Stimulated activated CD8-positive, alpha-beta memory T cell treated with anti-CD3 and anti-CD28 coated beads, Interleukin-12 subunit alpha, Interleukin-12 subunit beta, amount 100 ng/mL, for 4 hours (primary cell): ENCODE results near the gene BBX.
"Not testable (repeated sequence)": the region's sequence is repeated elsewhere in the genome, so short reads cannot be mapped to it uniquely, and the experiment has no call there.

ENCODE experiments used
- DNase-seq: peaks from one replicate; pipeline ENCODE4 v3.0.0-alpha.2; 2020; ENCODE audit warnings: low read depth

Gene BBX

DNA sequence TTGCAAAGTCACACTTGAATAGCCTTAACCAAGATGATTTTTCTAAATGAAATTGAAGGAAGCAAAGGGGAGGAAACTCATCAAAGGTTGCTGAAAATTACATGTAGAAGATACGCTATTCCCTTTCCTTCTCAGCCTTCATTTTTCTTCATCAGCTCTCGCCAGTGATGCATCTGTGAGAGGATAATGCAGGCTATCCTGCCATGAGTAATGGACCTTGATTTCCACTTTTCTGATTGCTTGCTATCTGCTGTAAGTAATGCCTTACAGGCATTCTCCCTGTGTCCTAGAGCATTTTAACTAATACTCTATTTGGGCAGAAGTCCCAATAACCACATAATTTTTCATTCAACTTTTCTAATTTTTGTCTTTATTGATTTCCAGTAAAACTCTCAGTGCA is 162.6 kb downstream of the BBX start:
- no peak for DNase-seq

DNA sequence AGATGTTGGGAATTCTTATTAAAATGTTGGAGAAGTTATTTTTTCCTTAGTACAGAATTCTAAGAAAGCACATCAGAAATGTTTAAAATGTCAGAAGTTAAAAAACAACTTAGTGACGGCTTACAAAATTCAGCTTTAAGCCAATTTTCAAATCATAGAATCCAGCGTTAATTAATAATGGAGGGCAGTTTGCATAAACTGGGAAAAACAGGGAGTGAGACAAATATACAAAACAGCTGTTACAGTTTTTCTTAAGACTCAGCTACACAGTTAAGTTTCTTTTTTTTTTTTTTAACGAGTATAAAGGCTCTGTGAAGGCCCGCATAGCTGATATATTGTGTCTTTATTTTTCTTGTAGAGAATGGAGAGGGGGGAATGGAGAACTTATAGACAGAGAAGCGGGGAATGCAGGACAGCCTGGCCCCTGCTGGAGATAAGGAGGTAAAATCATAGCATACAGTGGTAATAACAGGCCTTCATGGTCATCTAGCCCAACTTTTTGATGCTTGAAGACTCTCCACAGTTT is 164.4 kb downstream of the BBX start:
- DNase-seq = no peak

DNA sequence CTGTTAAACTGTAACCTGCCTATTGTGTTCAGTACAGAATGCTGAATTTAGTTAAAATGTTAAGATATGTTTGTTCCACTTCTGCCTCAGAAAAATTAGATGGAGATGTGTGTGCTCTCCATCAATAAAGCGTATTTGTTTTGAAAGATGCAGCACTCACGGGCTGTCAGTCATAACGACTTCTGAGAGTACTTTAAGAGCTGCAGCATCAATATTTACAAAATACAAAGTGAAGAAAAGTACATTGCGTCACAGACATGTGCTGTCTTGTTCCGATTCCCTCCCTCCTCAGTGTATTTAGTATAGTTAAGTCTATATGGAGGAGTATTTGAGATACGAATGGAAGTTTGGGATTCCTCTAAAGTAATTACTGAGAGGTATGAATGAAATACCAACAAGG is 166.6 kb downstream of the BBX start:
- no peak for DNase-seq

DNA sequence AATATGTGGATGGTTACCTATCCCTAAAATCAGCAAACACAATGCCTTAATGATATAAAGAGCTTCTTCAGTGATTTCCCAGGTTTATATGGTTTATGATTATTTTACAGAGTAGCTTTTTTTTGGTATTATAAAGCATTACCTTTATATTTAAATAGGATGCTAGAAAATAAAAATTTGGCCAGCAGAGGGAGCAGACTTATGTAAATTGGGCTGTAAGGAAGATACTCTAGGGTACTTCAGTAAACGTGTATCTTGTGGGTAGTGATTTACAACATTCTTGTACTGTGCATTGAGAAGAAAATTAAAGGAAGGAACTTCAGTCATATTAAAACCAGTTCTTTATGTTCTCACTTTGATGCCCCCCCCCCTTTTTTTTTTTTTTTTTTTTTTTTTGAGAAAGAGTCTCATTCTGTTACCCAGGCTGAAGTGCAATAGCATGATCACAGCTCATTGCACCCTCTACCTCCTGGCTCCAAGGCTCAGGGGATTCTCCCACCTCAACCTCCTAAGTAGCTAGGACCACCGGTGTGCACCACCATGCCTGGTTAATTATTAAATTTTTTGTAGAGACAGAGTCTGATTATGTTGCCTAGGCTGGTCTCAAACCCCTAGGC is 167.9 kb downstream of the BBX start:
- DNase-seq = no peak

DNA sequence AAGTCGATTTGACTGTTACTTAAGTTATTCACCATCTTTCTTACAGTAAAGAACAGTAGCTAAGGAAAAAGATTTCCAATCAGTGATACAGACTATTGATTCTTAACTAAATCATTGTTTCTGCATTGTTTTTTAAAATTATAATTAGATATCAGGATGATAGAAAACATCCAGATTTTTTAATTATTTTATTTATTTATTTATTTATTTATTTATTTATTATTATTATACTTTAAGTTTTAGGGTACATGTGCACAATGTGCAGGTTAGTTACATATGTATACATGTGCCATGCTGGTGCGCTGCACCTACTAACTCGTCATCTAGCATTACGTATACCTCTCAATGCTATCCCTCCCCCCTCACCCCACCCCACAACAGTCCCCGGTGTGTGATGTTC is 169.2 kb downstream of the BBX start:
- DNase-seq = not testable (repeated sequence)

DNA sequence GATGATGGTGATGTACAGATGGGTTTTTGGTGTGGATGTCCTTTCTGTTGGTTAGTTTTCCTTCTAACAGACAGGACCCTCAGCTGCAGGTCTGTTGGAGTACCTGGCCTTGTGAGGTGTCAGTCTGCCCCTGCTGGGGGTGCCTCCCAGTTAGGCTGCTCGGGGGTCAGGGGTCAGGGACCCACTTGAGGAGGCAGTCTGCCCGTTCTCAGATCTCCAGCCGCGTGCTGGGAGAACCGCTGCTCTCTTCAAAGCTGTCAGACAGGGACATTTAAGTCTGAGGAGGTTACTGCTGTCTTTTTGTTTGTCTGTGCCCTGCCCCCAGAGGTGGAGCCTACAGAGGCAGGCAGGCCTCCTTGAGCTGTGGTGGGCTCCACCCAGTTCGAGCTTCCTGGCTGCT is 174.6 kb downstream of the BBX start:
- DNase-seq = not testable (repeated sequence)

DNA sequence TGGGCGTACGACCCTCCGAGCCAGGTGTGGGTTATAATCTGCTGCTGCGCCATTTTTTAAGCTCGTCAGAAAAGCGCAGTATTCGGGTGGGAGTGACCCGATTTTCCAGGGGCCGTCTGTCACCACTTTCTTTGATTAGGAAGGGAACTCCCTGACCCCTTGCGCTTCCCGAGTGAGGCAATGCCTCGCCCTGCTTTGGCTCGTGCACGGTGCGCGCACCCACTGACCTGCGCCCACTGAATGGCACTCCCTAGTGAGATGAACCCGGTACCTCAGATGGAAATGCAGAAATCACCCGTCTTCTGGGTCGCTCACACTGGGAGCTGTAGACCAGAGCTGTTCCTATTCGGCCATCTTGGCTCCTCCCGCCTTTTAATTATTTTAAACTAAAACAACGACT is 175.1 kb downstream of the BBX start:
- not testable (repeated sequence) for DNase-seq

DNA sequence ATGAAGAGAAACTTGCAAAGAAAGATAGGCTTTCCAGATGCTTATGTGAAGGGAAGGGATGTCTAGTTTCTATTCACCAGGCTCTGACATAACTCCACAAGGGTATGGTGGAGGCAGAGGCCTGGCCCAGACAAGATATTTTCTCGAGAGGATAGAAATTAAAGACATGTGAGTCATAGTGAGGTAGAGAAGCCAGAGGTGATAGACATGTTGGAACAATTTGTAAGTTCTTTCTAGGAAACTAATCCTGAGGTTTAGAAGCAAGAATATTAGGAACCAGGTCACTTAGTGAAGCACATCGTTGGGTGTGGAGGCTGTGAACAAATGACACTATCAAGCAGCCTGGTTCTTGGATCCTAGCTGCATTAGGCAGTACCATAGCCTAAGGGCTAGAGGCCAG is 176.9 kb downstream of the BBX start:
- DNase-seq = no peak

DNA sequence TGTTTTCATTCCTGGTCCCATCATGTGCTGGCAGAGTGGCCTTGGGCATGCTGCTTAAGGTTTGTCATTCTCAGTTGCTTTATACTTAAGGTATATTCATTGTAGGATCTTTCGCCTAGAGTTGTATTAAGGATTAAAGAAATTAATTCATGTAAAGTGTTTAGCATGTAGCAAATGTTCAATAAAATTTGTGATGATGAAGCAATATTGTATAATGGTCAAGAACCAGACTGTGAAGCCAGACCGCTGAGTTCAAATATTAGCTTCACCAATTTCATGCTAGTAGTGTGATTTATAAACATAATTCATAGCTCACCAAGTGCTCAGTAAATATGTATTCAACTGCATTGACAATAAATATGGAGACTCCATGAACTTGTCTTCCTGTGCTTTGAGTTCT is 178.5 kb downstream of the BBX start:
- no peak for DNase-seq

DNA sequence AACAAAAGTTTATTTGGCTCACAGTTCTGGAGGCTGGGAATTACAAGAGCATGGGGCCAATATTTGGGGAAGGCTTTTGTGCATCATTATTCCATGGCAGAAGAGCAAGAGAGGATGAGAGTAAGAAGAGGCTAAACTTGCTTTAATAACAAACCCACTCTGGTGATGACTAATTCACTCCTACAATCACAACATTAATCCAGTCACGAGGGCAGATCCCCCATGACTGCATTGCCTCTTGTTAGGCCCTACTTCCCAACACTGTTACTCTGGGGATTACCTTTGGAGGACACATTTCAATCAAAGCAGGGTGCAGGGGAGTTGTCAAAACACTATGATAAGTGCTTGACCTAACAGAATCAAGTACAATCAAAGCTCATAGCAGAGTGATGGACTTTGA is 181.7 kb downstream of the BBX start:
- DNase-seq = no peak

DNA sequence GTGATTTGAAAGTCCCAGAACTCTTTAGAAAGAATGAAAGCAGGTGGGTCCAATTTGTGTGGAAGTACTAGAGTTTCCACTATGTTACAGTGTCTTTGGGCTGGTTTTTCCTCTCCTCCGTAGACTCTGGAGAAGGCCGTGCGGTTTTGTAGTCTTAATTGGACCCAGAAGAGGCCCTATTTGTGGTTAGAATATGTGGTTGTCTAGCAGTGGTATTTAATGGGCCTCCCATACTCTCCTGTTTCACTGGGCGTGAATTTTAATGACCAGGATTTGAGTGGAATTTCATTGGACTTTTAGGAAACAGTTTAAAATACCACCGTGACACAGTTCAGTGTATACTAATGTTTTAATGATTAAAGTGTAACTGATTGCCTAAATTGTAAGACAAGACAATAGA is 182.3 kb downstream of the BBX start:
- no peak for DNase-seq

DNA sequence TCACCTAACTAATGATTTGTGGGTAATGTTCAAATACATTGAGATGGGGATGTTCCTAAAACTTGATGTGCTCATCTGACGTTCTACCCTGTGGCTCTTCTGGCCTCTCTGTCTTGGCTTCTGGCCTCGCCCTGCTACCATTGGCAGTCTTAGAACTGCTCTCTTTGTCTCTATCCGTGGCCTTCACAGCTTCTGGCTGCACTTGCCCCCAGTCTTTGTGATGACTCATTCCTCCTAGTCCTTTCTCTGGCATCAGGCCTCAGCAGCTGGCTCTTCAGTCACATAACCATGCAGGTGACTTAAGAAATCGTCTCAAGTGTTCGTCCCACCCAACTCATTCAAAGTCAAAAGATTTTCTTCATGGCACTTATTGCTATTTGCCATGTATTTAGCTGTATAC is 188.1 kb downstream of the BBX start:
- no peak for DNase-seq

DNA sequence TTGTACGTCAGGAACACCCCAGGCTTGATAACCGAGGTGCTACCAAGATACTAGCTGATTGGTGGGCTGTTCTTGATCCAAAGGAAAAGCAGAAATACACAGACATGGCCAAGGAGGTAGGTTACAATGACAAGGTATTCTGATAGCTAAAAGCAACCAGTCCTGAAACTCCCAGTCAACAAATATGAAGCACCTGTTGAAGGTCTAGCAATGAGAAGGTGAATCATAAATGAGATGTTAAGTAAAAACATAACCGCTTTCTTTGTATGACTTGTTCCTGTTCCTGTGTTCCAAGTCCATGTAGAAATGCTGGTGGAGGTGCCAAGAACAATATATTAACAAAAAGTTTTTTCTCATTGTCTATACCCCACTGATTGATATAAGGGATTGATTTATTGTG is 194.0 kb downstream of the BBX start:
- DNase-seq = no peak

DNA sequence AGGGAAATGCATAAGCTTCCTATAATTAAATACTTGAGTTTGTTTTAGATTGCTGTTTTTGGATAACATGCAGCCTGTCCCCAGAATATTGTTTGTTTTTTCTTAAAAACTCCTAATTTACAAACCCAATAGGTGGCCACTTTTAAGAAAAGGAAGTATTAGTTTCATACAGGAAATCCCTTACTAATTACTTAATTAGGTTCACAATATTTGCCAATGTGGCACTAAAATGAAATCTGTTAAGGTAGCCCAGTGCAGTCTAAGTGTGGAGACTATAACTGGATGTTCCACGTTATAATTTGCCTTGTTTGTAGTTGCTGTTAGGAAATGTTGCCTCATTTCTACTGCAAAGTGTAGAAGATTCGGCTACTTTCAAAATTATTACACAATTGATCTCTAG is 195.8 kb downstream of the BBX start:
- DNase-seq = no peak

DNA sequence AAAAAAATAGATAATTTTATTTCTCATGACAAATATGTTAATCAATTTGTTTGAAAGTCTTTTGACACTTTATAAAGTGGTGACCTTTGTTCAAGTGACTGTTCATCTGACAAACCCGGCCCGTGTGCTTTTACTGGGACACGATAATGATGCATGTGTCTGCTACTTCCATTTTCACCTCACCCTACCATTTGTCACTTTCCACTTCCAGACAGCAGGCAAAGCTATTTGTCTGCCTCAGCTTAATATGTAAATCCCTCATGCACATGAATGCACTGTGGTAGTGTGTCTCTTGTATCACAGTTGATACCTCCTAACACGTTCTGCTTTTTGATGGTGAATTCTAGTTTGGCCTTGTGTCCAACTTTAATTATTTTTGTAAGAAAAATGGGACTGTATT is 204.3 kb downstream of the BBX start:
- DNase-seq = no peak

DNA sequence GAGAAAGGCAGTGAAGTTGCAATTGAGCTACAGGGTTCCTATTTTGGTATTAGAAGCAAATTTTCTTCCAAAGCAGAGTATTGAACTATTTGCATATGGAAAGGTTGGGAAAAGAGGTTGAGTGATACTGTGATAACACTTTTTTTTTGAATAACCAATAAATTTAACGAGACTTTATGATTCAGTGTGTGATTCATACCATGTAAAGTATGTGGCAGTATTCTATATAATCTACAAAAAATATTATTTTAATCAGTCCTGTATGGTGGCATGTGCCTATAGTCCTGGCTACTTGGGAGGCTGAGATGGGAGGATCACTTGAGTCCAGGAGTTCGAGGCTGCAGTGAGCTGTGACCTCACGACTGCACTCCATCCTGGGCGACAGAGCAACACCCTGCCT is 206.9 kb downstream of the BBX start:
- DNase-seq = no peak

DNA sequence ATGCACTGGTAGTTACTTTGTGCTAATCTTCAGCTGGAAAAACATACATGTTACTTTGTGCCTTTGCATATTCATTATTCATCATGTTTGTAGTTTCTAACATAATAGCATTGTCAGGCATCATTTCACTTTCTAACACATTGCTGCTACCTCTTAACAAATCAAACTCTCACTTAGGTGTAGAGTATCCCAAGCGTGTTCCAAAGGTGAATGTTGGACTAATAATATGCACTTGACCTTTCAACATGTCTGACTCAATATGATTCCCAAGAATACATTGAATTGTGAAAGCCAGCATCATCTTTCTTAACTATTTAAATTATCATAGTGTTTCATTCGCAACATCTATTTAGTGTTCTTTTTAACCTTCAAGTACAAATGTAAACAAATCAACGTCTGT is 211.6 kb downstream of the BBX start:
- DNase-seq = no peak

DNA sequence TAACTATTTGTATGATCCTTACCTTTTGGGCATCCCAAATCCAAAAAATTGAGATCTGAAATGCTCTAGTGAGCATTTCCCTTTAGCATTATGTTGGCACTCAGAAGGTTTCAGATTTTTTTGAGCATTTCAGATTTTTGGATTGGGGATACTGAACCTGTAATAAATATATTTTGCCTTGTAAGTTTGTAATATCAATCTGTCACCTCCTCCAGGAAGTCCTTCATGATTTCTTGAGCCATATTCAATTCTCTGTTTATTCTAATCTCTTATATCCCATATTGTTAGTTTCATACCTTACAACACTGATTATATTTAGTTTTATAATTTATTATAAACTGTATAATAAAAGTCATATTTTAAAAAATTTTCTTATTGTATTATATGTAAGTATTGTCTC is 215.2 kb downstream of the BBX start:
- no peak for DNase-seq

DNA sequence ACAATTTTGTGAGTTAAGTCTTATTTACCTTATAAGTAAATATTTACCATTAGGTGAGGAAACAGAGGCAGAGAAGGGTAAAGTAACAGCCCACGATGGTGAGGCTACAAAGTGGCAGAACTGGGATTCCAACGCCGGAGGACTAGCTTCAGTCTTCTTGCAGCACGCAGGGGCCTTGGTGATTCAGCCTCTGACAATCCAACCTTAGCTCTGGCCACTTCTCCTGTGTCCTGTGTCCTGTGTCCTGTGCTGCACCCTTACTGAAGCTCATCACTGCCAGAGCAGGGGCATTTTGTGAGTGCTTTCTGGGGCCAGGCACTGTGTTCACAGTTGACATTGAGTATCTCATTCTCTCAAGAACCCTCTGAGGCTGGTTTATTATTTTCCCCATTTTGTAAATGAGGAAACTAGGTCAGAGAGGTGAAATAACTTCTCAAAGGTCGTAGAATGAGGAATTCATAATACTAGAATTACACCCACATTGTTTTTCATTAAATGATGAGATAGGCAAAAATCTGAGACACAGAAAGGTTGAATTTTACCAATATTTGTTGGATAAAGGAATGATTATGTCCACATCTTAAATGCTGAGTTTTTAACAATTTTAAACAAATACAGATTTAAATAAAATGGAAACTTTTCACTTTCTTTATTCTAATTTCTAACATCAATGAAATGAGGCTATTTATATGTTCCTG is 215.9 kb downstream of the BBX start:
- DNase-seq = no peak

DNA sequence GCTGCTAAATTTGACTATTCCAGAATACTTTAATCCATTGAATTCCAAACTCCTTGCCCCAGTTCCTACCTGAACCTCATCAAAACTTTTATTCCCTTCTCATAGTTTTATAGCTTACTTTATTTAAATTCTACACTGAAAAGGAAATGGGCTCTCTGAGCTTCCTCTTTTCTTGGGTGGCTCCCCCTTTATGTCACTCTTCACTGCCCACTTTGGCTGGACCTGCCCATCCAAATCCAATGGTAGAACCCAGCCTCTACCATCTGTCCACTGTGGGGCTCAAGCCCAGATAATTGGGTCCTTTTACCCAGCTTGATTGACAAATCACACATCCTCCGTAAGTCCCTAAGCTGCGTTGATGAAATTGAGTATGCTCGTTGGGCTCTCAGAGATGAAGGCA is 216.5 kb downstream of the BBX start:
- no peak for DNase-seq

DNA sequence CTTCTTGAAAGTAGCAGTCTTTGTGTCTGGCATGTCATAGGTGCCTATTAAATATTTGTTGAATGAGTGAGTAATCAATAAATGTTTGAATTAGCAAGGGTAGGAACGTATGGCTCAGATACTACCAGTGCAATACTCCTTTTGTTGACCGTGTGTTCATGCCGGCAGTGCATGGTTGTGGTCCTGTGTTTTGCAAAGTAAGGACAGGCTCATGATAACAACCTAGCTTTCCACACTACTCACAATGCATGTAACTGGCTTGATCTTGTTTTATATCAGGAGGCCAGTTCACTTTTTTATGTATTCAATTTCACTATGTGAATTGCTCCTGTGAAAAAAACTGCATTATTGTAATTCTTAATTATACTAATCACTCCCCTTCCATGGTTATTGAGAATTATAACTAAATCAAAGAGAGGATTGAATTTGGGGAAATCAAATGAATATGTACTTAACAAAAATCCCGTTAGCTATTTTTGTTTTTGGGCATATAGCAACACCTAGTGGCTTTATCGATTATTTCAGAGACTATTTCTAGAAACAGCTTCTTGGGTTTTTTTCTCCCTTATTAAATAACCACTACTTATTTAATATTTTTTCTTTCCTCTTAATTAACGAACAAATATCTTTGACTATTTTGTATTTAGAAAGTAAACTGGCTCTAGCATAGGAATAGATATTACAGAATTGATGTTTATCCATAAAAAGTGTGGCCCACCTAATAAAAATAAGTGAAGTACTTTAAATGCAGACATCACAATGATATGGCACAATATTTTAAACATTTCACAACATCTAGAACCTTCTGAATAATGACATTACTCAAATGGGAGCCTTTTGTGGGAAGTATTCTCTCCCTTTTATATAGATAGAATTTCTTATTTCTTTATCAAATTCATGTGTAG is 218.5 kb downstream of the BBX start:
- no peak for DNase-seq

DNA sequence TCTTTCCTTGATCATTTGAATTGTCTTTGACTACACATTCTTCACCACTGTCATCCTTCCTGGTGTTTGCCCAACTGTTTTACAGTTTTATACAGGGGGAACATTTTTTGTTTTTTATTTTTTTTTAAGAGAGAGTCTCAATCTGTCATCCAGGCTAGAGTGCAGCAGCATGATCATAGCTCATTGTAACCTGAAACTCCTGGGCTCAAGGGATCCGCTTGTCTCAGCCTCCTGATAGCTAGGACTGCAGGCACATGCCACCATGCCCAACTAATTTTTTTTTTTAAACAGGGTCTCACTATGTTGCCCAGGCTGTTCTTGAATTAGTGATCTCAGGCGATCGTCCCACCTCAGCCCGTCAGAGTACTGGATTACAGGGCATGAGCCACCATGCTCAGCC is 222.6 kb downstream of the BBX start:
- no peak for DNase-seq
